Measurements from ENCODE around the gene INTS6. TPM values are rescaled to one million over a fixed set of nuclear protein-coding genes. Genes with fewer than 3 reads are reported as not detected.
A peak's percentile ranks its signal among the peaks of the same experiment; 100 is the strongest.

INTS6 gene
- total RNA-seq, 3 donors from 2014 or later (not counting 1 experiment from before 2014, with no cell fraction given) = 89.2 to 142 (median 110) TPM

GRCh38 chr13:51451134-51451466 is 1.7 kb downstream of the INTS6 start:
- no peaks in the 10 kb centered on the region for H3K27me3 ChIP-seq (ENCODE audit: control insufficient read depth, insufficient read depth, low read length)
- no peak for TF ChIP-seq CTCF (IDR thresholded peaks at IDR 0.05)
- H3K36me3 Mint-ChIP-seq = peaks cover 15% of the 10 kb centered on the region
- no peak for ATAC-seq
- peak overlapping the region; percentile 94 for H3K27ac ChIP-seq (ENCODE audit: low read length)
- WGBS (ENCODE audit: insufficient coverage) = 0% methylated on average over 5 of the region's 5 CpGs
- no peaks in the 10 kb centered on the region for H3K27me3 Mint-ChIP-seq (ENCODE audit: low read depth in 2 of 2)
- H3K36me3 ChIP-seq (ENCODE audit: control insufficient read depth, insufficient read depth, low read length) = peaks cover 27% of the 10 kb centered on the region
- H3K9me3 ChIP-seq (ENCODE audit: control insufficient read depth, insufficient read depth, low read length) = no peaks in the 10 kb centered on the region
- H3K4me3 Mint-ChIP-seq = peak overlapping the region; percentile 95
- H3K4me3 ChIP-seq (ENCODE audit: low read length) = peak overlapping the region; percentile 85
- intact Hi-C loops (cut with micrococcal nuclease) = loop anchor here (5.0 to 10.0 kb wide), 4 partner anchors 81 to 1514 kb away; partner anchors contain the start of genes SPRYD7 and SUGT1
- peak in 1 of 2 donors; percentile 58 for DNase-seq
- H3K4me1 Mint-ChIP-seq = peaks cover 44 to 52% of the 10 kb centered on the region in 2 donors
- peak overlapping the region; percentile 92 to 96 for H3K27ac Mint-ChIP-seq
- H3K4me1 ChIP-seq (ENCODE audit: control insufficient read depth, insufficient read depth, low read length) = peaks cover 9% of the 10 kb centered on the region
- no peaks in the 10 kb centered on the region for H3K9me3 Mint-ChIP-seq

GRCh38 chr13:51449018-51449417 is 3.8 kb downstream of the INTS6 start:
- Histone ChIP-seq H3K4me1 (ENCODE audit: control insufficient read depth, insufficient read depth, low read length) (peaks cover 4% of the 10 kb centered on the region), H3K27ac (ENCODE audit: low read length) (no peak overlapping the region), H3K36me3 (ENCODE audit: control insufficient read depth, insufficient read depth, low read length) (peaks cover 27% of the 10 kb centered on the region), H3K9me3 (ENCODE audit: control insufficient read depth, insufficient read depth, low read length) (no peaks in the 10 kb centered on the region), H3K4me3 (ENCODE audit: low read length) (no peak overlapping the region), H3K27me3 (ENCODE audit: control insufficient read depth, insufficient read depth, low read length) (no peaks in the 10 kb centered on the region)
- Mint-ChIP-seq H3K27ac (peak overlapping the region; percentile 58 to 96), H3K4me1 (peaks cover 27 to 37% of the 10 kb centered on the region in 2 donors), H3K9me3 (no peaks in the 10 kb centered on the region), H3K27me3 (ENCODE audit: low read depth in 2 of 2) (no peaks in the 10 kb centered on the region), H3K36me3 (peaks cover 15% of the 10 kb centered on the region), H3K4me3 (peak overlapping the region; percentile 10)
- no peak for TF ChIP-seq CTCF (IDR thresholded peaks at IDR 0.05)
- DNase-seq (no peak), ATAC-seq (no peak)
- intact Hi-C loops (cut with micrococcal nuclease) = no loop called here
- WGBS (ENCODE audit: insufficient coverage) = 100% methylated on average over 1 of the region's 1 CpG

GRCh38 chr13:51444922-51445321 is 7.9 kb downstream of the INTS6 start:
- peak overlapping the region in 1 of 2 donors; percentile 59 for H3K27ac Mint-ChIP-seq
- no peaks in the 10 kb centered on the region for H3K27me3 ChIP-seq (ENCODE audit: control insufficient read depth, insufficient read depth, low read length)
- intact Hi-C loops (cut with micrococcal nuclease) = no loop called here
- no peaks in the 10 kb centered on the region for H3K4me1 ChIP-seq (ENCODE audit: control insufficient read depth, insufficient read depth, low read length)
- ATAC-seq (peak in 1 of 3 donors; percentile 27), DNase-seq (peak in 1 of 2 donors; percentile 55)
- 55% methylated on average over 1 of the region's 1 CpG for WGBS (ENCODE audit: insufficient coverage)
- H3K4me3 Mint-ChIP-seq = no peak overlapping the region
- H3K27me3 Mint-ChIP-seq (ENCODE audit: low read depth in 2 of 2) = no peaks in the 10 kb centered on the region
- peaks cover 8% of the 10 kb centered on the region for H3K36me3 Mint-ChIP-seq
- H3K4me3 ChIP-seq (ENCODE audit: low read length) = no peak overlapping the region
- H3K4me1 Mint-ChIP-seq = peaks cover 15 to 24% of the 10 kb centered on the region in 2 donors
- H3K27ac ChIP-seq (ENCODE audit: low read length) = no peak overlapping the region
- H3K36me3 ChIP-seq (ENCODE audit: control insufficient read depth, insufficient read depth, low read length) = peaks cover 18% of the 10 kb centered on the region
- no peaks in the 10 kb centered on the region for H3K9me3 ChIP-seq (ENCODE audit: control insufficient read depth, insufficient read depth, low read length)
- TF ChIP-seq CTCF (IDR thresholded peaks at IDR 0.05) = no peak
- no peaks in the 10 kb centered on the region for H3K9me3 Mint-ChIP-seq

DNA sequence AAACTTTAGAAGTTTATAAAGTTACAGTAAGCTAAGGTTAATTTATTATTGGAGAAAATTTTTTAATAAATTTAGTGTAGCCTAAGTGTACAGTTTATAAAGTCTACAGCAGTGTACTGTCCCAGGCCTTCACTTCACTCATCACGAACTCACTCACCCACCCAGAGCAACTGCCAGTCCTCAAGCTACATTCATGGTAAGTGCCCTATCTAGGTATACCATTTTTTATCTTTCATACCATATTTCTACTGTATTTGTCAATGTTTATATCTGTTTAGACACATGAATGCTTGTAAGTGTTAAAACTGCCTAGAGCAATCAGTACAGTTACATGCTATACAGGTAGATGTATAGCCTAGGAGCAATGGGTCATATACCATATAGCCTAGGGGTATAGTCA is 12.5 kb downstream of the INTS6 start:
- ATAC-seq (peak in 1 of 3 donors; percentile 26), DNase-seq (no peak)
- H3K9me3 ChIP-seq (ENCODE audit: control insufficient read depth, insufficient read depth, low read length) = no peaks in the 10 kb centered on the region
- no peak overlapping the region for H3K4me3 Mint-ChIP-seq
- TF ChIP-seq CTCF (IDR thresholded peaks at IDR 0.05) = no peak
- 100% methylated on average over 1 of the region's 1 CpG for WGBS (ENCODE audit: insufficient coverage)
- no peaks in the 10 kb centered on the region for H3K36me3 Mint-ChIP-seq
- peak overlapping the region; percentile 13 to 34 for H3K27ac Mint-ChIP-seq
- no peaks in the 10 kb centered on the region for H3K36me3 ChIP-seq (ENCODE audit: control insufficient read depth, insufficient read depth, low read length)
- no peaks in the 10 kb centered on the region for H3K4me1 ChIP-seq (ENCODE audit: control insufficient read depth, insufficient read depth, low read length)
- no peaks in the 10 kb centered on the region for H3K27me3 Mint-ChIP-seq (ENCODE audit: low read depth in 2 of 2)
- no peaks in the 10 kb centered on the region for H3K9me3 Mint-ChIP-seq
- H3K4me3 ChIP-seq (ENCODE audit: low read length) = no peak overlapping the region
- no peak overlapping the region for H3K27ac ChIP-seq (ENCODE audit: low read length)
- H3K27me3 ChIP-seq (ENCODE audit: control insufficient read depth, insufficient read depth, low read length) = no peaks in the 10 kb centered on the region
- H3K4me1 Mint-ChIP-seq = peaks cover 9 to 10% of the 10 kb centered on the region in 2 donors
- intact Hi-C loops (cut with micrococcal nuclease) = no loop called here
